Liver (tissue), 9 donors: ENCODE measurements around the gene SUGCT. TPM values are rescaled to one million over a fixed set of nuclear protein-coding genes. Genes with fewer than 3 reads are reported as not detected.

ENCODE experiments used
- DNase-seq: peaks from one replicate; pipeline ENCODE4 v3.0.0-alpha.2; 2017; ENCODE audit warnings: low spot score
- H3K27ac ChIP-seq, 2 donors: one replicate each; pipeline ENCODE4 v1.7.0; 2013; ENCODE audit warnings: inconsistent platforms in 2 of 2, low read length in 2 of 2, control low read depth in 1 of 2, low read depth in 1 of 2, mild to moderate bottlenecking in 1 of 2
- H3K27me3 ChIP-seq, 4 donors: one replicate each; pipeline versions ENCODE4 v1.6.1 to v1.7.0; 2013; ENCODE audit warnings: low read length in 3 of 4, inconsistent platforms in 1 of 4, mild to moderate bottlenecking in 1 of 4, moderate library complexity in 1 of 4; ENCODE audit not compliant: control insufficient read depth in 4 of 4, insufficient read depth in 4 of 4
- H3K36me3 ChIP-seq, 4 donors: one replicate each; pipeline versions ENCODE4 v1.6.1 to v1.7.0; 2013; ENCODE audit warnings: low read length in 3 of 4, mild to moderate bottlenecking in 3 of 4, low read depth in 1 of 4, moderate library complexity in 1 of 4; ENCODE audit not compliant: control insufficient read depth in 4 of 4, insufficient read depth in 3 of 4
- H3K4me1 ChIP-seq, 4 donors: one replicate each; pipeline versions ENCODE4 v1.6.1 to v1.7.0; 2013; ENCODE audit warnings: low read length in 3 of 4, mild to moderate bottlenecking in 3 of 4, moderate library complexity in 1 of 4; ENCODE audit not compliant: control insufficient read depth in 4 of 4, insufficient read depth in 4 of 4
- H3K4me3 ChIP-seq, 3 donors: one replicate each; pipeline versions ENCODE4 v1.6.1 to v1.7.0; 2013; ENCODE audit warnings: low read length in 3 of 3, control low read depth in 1 of 3, low read depth in 1 of 3, mild to moderate bottlenecking in 1 of 3
- H3K9ac ChIP-seq, 2 donors: one replicate each; pipeline ENCODE4 v1.7.0; 2013; ENCODE audit warnings: low read length in 2 of 2, mild to moderate bottlenecking in 2 of 2, moderate library complexity in 2 of 2, control low read depth in 1 of 2, low read depth in 1 of 2
- H3K9me3 ChIP-seq, 4 donors: one replicate each; pipeline versions ENCODE4 v1.6.1 to v1.7.0; 2013; ENCODE audit warnings: low read length in 3 of 4; ENCODE audit not compliant: control insufficient read depth in 4 of 4
- ATF3 ChIP-seq: IDR thresholded peaks from 2 replicates; pipeline ENCODE4 v1.6.1; 2016; ENCODE audit warnings: antibody characterized with exemption
- CTCF ChIP-seq: fragments of 150-350 bp; IDR thresholded peaks from 2 replicates; pipeline ENCODE4 v1.5.1; 2017; ENCODE audit warnings: improper control_type of control experiment, low read depth, low read length; ENCODE audit not compliant: missing input control
- EGR1 ChIP-seq, 2 donors: IDR thresholded peaks; 2 replicates each; pipeline ENCODE4 v1.6.1; 2016 to 2018; ENCODE audit warnings: antibody characterized with exemption in 2 of 2, low read depth in 2 of 2
- FOXA1 ChIP-seq: IDR thresholded peaks from 2 replicates; pipeline ENCODE4 v1.6.1; 2016; ENCODE audit warnings: antibody characterized with exemption
- FOXA2 ChIP-seq: IDR thresholded peaks from 2 replicates; pipeline ENCODE4 v1.6.1; 2016; ENCODE audit warnings: antibody characterized with exemption
- GABPA ChIP-seq, 2 donors: IDR thresholded peaks in 1 of 2; conservative IDR thresholded peaks in 1 of 2; 2 replicates each; pipeline ENCODE4 v1.6.1; 2016; ENCODE audit warnings: antibody characterized with exemption in 2 of 2, mild to moderate bottlenecking in 1 of 2, moderate library complexity in 1 of 2
- HNF4A ChIP-seq, 2 donors: conservative IDR thresholded peaks; 2 replicates each; pipeline ENCODE4 v1.6.1; 2016; ENCODE audit warnings: antibody characterized with exemption in 2 of 2, mild to moderate bottlenecking in 2 of 2
- HNF4G ChIP-seq: IDR thresholded peaks from 2 replicates; pipeline ENCODE4 v1.6.1; 2016; ENCODE audit warnings: antibody characterized with exemption
- JUND ChIP-seq, 2 donors: IDR thresholded peaks; 2 replicates each; pipeline ENCODE4 v1.6.1; 2016; ENCODE audit warnings: antibody characterized with exemption in 2 of 2
- MAX ChIP-seq: IDR thresholded peaks from 2 replicates; pipeline ENCODE4 v1.6.1; 2016; ENCODE audit warnings: antibody characterized with exemption
- NR2F2 ChIP-seq: IDR thresholded peaks from 2 replicates; pipeline ENCODE4 v1.6.1; 2016; ENCODE audit warnings: antibody characterized with exemption
- RAD21 ChIP-seq, 2 donors: IDR thresholded peaks; 2 replicates each; pipeline ENCODE4 v1.6.1; 2016; ENCODE audit warnings: antibody characterized with exemption in 2 of 2, mild to moderate bottlenecking in 2 of 2
- REST ChIP-seq: IDR thresholded peaks from 2 replicates; pipeline ENCODE4 v1.6.1; 2016; ENCODE audit warnings: antibody characterized with exemption, mild to moderate bottlenecking
- RXRA ChIP-seq, 2 donors: IDR thresholded peaks; 2 replicates each; pipeline ENCODE4 v1.6.1; 2017 to 2018; ENCODE audit warnings: antibody characterized with exemption in 2 of 2, mild to moderate bottlenecking in 1 of 2
- SP1 ChIP-seq: IDR thresholded peaks from 2 replicates; pipeline ENCODE4 v1.6.1; 2018; ENCODE audit warnings: antibody characterized with exemption, mild to moderate bottlenecking
- TAF1 ChIP-seq: conservative IDR thresholded peaks from 2 replicates; pipeline ENCODE4 v1.6.1; 2016; ENCODE audit warnings: antibody characterized with exemption, mild to moderate bottlenecking
- YY1 ChIP-seq: IDR thresholded peaks from 2 replicates; pipeline ENCODE4 v1.6.1; 2016; ENCODE audit warnings: antibody characterized with exemption, mild to moderate bottlenecking
- ZBTB33 ChIP-seq: IDR thresholded peaks from 2 replicates; pipeline ENCODE4 v1.6.1; 2016; ENCODE audit warnings: antibody characterized with exemption
- WGBS: extraction: QIAGEN DNeasy Blood & Tissue Kit; methylation state at CpG from one replicate; pipeline ENCODE4 v1.1.7; 2013; 5-methylcytosine and 5-hydroxymethylcytosine counted together
- polyA plus RNA-seq, 2 donors: library from polyadenylated mRNA; stranded (reverse) in 1 of 2; unstranded in 1 of 2; fragments of 200-250 nt in 1 of 2; fragments of >200 nt in 1 of 2; fragmentation: Nextera tagmentation in 1 of 2; extraction: Ambion mirVana in 1 of 2; gene quantifications; one replicate each; pipeline versions ENCODE4 v1.2.1 to v1.2.3, GENCODE V29; 2013 to 2015
- total RNA-seq, 2 donors: library from RNA; depleted of rRNA; stranded (reverse); fragments of >200 nt; gene quantifications; one replicate each; pipeline ENCODE4 v1.2.3, GENCODE V29; 2014
- donor health status: healthy.
- donor health status: healthy.
- donor health status: healthy.
- donor health status: healthy.
- donor health status: healthy.

SUGCT gene
- total and polyA plus RNA-seq, 4 donors: 6.2 to 11.9 (median 9.9) TPM

GRCh38 chr7:40749877-40750276 is 615.1 kb downstream of the SUGCT start:
- Histone ChIP-seq H3K4me3 (no peak overlapping the region), H3K9me3 (no peaks in the 10 kb centered on the region), H3K27me3 (no peaks in the 10 kb centered on the region), H3K27ac (no peak overlapping the region), H3K9ac (no peak overlapping the region), H3K36me3 (no peaks in the 10 kb centered on the region), H3K4me1 (peaks cover 0 to 7% (median 5%) of the 10 kb centered on the region in 4 donors)
- DNase-seq: no peak
- TF ChIP-seq FOXA2: no peak
- TF ChIP-seq NR2F2: no peak
- no peak for TF ChIP-seq JUND (IDR thresholded peaks at IDR 0.05)
- TF ChIP-seq YY1: no peak
- TF ChIP-seq MAX: no peak
- TF ChIP-seq SP1: no peak
- no peak for TF ChIP-seq TAF1
- TF ChIP-seq HNF4G: no peak
- no peak for TF ChIP-seq CTCF
- no peak for TF ChIP-seq REST
- TF ChIP-seq HNF4A (conservative IDR thresholded peaks at IDR 0.05): no peak
- TF ChIP-seq RAD21 (IDR thresholded peaks at IDR 0.05): no peak
- no peak for TF ChIP-seq ZBTB33
- TF ChIP-seq EGR1 (IDR thresholded peaks at IDR 0.05; ENCODE audit: low read depth in 2 of 2): no peak
- no peak for TF ChIP-seq RXRA (IDR thresholded peaks at IDR 0.05)
- no peak for TF ChIP-seq GABPA (IDR thresholded peaks at IDR 0.05 in 1 of 2, conservative IDR thresholded peaks at IDR 0.05 in 1 of 2)
- no peak for TF ChIP-seq ATF3
- no peak for TF ChIP-seq FOXA1
- 94% methylated on average over 5 of the region's 5 CpGs for WGBS
